ENCODE measurements around the gene PDE1C. TPM values are rescaled to one million over a fixed set of nuclear protein-coding genes. Genes with fewer than 3 reads are reported as not detected.

PDE1C gene
- total RNA-seq, 1 experiment from 2014 or later, result 1.3 TPM

- DNase-seq (ENCODE audit: low read depth), result peak; percentile 10
Measured at GRCh38 chr7:31997423-31997822, 72.8 kb downstream of the PDE1C start.

DNA sequence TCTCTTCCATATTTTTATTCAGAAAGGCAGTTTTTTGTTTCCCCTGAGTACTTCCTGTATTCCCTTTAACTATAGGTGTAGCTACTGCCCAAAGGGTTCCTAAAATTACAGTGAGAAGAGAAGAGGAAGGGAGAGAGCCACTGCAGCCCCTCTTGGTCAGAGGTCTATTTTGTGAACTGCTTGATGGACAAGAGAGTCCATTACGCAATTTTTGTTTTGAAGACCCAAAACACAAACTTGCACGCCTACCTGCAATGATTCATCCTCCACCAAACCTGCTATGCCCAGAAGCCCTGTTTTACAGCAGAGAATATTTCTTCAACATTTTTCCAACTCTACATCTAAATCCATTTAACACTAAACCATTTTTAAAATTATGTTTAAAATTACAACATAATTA lies 75.1 kb downstream of the PDE1C start:
- DNase-seq (ENCODE audit: low read depth), result no peak

DNA sequence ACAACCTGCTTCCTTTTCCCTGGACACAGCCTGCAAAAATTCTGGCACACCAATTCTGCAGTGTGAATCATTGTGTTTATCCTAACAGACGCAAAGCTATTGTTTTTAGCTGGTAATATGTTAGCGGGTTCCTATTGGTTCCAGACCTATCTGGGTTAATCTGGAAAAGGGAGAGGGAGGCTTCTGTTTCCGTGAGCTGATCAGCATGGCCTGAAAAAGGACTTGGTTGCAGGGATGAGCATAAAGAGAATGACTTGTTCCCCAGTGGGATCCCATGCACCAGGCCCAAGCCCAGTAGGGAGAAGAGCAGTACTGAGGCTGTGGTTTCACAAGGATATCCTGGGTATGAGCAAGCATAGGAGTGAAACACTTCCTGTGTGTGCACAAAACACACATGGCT lies 78.4 kb downstream of the PDE1C start:
- peak; percentile 66 for DNase-seq (ENCODE audit: low read depth)

DNA sequence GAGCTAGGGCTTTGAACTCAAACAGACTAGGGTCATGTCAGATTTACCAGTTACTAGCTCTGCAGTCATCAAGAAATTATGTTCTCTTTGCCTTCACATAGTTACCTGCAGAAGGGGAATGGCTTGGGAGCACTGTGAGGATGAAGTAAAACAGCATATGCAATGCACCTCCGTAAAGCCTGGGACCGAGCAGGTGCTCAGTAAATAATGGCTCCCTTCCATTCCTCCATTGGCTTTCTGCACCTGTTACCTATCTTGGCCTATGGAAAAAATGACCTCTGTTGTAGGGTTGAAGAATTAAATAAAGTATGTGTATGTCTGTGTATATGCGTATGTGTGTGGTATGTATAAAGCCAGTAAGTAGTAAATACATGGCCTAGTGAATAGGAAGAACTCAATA lies 78.8 kb downstream of the PDE1C start:
- DNase-seq (ENCODE audit: low read depth), result no peak

DNA sequence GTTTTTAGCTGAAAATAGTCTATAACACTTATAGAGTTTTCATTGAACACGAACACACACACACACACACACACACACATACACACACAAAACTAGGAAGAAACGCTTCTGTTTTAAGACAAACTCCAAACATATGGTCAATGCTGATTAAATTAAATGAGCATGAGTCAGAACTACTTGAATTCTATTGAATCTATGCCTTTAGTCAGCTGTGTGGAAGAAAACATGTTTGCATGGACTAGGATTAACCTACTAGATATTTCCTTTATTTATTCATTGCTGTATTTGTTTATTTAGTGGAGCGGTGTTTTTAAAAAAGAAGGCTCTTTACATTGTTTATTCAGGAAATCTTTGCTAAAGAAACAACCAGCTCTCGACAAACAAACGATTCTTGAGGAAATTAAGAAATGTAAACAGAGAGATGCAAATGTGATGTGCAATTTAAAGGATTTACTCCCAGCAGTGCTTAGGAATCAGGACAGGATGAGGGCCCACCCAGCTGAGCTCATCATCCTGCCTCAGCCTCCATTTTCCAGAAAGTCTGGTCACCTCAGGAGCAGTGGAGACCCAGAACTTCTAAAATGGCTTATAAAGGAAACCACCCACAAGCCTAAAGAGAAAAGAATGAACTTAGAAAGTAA lies 83.2 kb downstream of the PDE1C start:
- DNase-seq (ENCODE audit: low read depth), result no peak

DNA sequence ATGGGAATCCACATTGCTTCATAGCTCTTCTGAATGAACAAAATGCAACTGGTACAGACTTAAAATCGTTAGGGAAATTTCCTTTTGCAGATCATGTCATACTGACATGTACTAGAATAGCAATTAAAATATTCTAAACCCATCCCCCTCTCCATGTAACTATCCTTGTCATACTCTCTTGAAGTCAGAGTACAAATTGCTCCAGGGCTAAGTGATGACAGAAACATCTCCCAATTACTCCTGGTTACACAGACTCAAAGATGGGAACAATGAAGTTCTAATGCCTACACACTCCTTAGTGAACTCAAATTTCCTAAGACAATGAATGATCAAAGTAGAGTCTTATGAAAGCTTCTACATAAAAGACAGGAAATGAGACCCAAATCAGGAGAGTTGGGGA lies 87.2 kb downstream of the PDE1C start:
- no peak for DNase-seq (ENCODE audit: low read depth)

GRCh38 chr7:31981874-31982390 lies 88.3 kb downstream of the PDE1C start:
- DNase-seq (ENCODE audit: low read depth), result no peak

DNA sequence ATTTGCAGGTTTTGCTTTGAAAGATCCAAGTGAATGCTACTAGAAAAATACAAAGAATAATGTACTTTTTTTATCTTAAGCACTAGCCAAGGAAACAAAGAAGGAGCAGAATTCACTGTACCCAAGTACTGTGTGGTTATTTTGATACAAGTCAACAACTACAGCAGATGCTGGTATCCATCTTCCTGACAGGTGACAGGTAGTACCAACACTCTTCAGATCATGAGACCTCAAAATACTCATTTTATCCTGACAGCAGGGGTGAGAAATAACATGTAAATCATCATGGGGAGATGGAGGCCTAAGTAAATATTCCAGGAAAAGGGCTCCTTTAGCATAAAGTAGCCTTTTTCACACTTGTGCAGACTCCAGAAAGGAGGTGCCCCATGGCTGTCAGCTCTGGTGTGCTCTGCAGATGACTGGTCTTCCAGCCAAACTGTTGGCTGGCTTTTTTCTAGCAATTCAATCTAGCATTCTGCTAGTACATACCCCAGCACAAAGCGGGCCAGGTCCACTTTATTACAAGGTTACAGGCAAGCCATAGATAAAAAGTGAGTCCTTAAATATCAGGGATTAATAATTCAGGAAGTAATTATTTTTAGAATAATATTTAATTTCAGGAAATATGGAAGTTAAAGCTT lies 90.4 kb downstream of the PDE1C start:
- no peak for DNase-seq (ENCODE audit: low read depth)

- DNase-seq (ENCODE audit: low read depth), result no peak
Measured at GRCh38 chr7:31975546-31975945, 94.7 kb downstream of the PDE1C start.

- DNase-seq (ENCODE audit: low read depth), result no peak
Measured at GRCh38 chr7:31974351-31974750, 95.9 kb downstream of the PDE1C start.

DNA sequence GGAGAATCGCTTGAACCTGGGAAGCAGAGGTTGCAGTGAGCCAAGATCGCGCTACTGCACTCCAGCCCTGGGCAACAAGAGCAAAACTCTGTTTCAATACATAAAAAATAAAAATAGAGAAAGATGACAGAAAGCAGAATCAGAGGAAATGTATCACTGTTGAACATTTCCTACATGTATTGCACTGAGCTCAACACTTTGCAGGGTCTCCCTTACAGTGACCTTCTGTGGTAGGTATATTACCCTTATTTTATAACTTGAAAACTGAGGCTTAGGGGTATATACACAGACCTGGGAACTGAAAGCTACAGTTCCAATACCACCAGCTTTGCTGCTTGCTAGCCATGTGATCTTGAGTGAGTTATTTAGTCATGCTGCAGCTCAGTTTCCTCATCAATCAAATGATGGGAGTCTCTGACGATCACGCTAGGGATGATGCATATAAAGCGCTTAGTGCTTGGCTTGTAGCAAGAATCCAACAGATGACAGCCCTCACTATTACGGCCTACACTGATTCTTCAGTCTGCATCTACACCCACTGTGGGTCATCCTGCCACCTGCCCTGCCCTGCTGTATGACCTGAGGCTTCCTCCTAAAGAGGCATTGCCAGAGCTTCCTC lies 99.0 kb downstream of the PDE1C start:
- no peak for DNase-seq (ENCODE audit: low read depth)

GRCh38 chr7:31970501-31970900 lies 99.7 kb downstream of the PDE1C start:
- DNase-seq (ENCODE audit: low read depth), result no peak

- no peak for DNase-seq (ENCODE audit: low read depth)
Measured at GRCh38 chr7:31963569-31964175, 106.5 kb downstream of the PDE1C start.

DNA sequence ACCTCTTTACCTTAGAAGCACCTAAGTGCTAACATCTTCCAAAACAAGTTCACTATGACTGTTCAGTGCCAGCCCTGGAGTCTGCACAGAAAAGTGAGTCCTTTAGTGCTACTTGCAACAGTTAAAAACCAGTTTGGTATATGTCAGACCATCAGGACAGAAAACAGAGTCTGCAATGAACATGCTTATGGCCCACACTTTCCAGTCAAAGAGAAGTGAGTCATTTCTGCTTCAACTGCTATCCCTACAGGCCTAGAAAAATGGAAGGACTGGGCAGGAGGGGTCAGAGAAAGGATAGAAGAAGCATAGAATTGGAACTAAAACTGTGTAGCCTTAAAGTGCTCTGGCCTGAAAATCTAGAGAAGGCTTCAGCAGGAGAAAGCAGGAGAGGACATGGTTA lies 108.0 kb downstream of the PDE1C start:
- no peak for DNase-seq (ENCODE audit: low read depth)

- no peak for DNase-seq (ENCODE audit: low read depth)
Measured at GRCh38 chr7:31958226-31958625, 112.0 kb downstream of the PDE1C start.

DNA sequence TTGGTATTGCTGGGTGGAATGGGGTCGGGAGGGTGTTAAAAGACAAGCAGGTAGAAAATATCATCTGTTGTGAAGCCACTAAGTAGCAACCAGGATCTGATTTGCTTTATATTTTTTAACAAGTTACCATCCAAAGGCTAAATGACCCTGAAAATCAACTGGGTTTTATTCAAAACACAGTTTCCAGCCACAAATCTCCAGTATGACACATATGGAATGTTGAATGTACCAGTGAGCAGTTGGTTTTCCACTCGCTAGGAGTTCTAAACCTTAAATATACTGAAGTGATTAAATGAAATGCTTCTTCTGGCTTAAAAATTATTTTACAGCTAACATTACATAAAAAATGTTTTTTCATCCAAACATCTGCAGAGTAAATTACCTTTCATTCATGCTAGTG lies 112.5 kb downstream of the PDE1C start:
- DNase-seq (ENCODE audit: low read depth), result no peak

- peak; percentile 53 for DNase-seq (ENCODE audit: low read depth)
Measured at GRCh38 chr7:31957090-31957720, 113.0 kb downstream of the PDE1C start.

GRCh38 chr7:31955641-31956040 lies 114.6 kb downstream of the PDE1C start:
- no peak for DNase-seq (ENCODE audit: low read depth)

DNA sequence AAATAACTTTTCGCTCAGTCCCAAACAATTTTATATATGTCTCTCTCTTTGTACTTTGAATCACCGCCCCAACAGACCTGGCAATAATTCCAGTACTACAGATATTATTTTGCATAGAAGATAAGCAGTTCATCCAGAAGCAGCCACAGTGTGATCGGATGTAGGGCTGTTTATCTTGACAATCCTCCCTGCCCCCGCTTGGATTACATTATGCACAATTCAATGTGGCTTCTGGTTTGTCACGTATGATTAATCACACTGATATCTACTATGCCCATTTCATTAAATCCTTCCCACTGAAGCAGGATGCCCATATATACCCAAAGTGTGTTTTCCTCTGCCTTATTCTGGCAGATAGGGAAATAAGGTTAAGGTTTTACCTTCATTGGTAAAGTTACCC lies 115.2 kb downstream of the PDE1C start:
- no peak for DNase-seq (ENCODE audit: low read depth)

DNA sequence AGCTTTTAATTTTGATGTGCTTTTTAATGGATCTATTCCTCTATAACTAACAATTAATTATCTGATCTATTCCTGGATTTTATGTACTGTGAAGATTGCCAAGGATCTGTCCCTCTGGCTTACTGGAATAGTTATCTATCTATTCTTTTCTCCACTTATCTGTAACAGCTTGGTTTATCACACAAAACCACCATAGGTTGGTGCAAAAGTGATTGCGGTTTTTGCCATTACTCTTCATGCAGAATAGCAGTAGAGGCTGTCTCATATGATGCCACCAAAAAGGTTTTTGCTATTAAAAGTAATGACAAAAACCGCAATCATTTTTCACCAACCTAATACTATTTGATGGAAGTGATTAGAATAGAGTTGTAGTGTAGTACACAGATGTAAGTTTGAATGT lies 115.7 kb downstream of the PDE1C start:
- DNase-seq (ENCODE audit: low read depth), result no peak

DNA sequence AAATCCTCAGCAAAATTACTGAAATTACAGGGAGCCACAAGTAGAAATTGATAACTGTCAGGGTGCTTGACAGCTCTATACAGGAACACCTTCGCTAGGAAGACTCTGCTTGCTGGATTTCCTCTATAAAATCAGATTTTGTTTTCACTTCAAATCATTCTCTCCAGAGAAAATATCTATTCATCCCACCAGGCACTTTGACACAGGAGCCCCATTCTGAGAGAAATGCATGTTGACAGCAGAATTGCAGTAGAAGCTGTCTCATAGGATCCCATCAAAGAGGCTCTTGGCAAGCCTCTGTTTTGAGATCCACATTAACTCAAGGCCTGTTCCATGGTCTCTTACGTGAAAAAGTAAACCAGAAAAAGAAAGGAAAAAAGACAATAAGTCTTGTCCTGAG lies 116.8 kb downstream of the PDE1C start:
- no peak for DNase-seq (ENCODE audit: low read depth)

Measured in HT1080 (cell line).